ENCODE data around the gene GINS2. TPM values are rescaled to one million over a fixed set of nuclear protein-coding genes. Genes with fewer than 3 reads are reported as not detected.

The GINS2 gene
- polyA plus RNA-seq, 4 donors = 19.0 to 22.7 (median 20.8) TPM

DNA sequence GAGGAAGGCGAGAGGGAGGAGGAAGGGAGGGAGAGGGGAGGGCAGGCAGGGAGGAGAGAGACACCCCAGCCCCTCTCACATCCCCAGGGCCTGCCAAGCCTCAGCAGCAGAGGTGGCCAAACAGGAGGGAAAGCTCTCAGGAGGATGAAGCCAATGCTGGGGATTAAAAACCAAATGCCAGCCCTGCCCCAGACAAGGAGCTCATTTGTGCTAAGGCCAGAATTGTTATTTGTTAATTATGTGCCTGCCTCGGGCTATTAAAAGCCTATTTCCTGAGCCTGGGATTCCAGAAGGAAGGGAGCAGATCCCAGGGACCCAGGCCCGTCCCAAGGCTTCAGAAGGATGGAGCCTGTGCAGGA is 27.9 kb upstream of the GINS2 start:
- no peak for DNase-seq (ENCODE audit: low read depth in 4 of 4, low spot score in 3 of 4)

DNA sequence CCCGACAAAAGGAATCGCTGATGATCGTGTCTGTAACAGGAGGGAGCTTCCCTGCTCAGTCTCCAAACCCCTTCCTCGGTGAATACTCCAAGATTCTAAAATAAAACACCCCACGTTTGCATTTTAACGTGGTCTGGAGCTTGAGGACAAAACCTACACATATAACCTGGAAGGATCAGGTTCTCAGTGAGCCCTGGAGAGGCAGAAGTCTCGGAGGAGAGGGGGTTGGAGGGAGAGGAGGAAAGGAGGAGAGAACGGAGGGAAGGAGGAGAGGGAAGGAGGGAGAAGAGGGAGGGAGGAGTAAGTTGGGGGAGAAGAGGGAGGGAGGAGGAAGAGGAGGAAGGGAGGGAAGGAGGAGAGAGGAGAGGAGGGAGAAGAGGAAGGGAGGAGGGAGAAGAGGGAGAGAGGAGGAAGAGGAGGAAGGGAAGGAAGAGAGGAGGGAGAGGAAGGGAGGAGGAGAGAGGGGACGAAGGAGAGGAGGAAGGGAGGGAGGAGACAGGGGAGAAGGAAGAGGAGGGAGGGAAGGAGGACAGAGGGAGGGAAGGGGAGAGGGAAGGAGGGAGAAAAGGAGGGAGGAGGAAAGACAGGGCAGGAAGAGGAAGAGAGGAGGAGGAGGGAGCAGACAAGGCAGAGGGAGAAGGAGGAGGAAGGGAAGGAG is 27.4 kb upstream of the GINS2 start:
- no peak for DNase-seq (ENCODE audit: low read depth in 4 of 4, low spot score in 3 of 4)

DNA sequence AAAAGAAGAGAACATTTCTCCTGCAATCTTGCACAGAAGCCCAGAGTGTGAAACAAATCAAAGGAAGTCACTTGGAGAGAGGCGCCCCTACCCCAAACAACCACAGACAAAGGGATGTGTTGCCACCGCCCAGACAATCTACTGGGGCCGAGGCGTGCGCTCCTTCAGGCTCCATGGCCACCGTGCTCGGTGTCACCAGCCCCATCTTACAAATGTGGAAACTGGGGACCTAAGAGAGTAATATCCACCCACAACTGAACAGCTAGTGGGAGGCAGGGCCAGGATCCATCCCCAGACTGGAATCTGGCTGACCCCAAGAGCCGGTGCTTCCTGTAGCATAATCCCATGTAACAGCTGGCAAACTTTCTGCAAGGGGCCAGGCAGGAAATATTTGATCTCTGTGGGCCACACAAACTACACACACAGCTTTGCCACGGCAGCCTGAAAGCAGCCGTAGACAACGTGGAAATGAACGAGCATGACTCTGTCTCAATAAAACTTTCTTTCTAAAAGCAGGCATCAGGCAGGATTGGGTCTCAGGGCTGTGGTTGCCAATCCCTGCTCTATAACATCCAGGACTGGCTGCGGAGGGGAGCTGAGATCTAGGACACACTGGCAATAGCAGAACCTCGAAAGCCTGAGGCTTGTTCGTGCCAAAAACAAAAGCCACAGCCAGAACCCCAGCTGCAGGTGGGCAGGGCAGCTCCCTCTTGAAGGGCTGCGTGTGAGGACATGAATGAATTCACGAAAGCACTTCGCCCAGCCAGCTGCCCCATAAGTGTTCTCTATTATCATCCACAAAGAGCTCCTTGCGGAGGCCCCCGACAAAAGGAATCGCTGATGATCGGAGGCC is 26.6 kb upstream of the GINS2 start:
- no peak for DNase-seq (ENCODE audit: low read depth in 4 of 4, low spot score in 3 of 4)

- no peak for DNase-seq (ENCODE audit: low read depth in 4 of 4, low spot score in 3 of 4)
Observed at GRCh38 chr16:85712801-85713200, 24.0 kb upstream of the GINS2 start.

DNA sequence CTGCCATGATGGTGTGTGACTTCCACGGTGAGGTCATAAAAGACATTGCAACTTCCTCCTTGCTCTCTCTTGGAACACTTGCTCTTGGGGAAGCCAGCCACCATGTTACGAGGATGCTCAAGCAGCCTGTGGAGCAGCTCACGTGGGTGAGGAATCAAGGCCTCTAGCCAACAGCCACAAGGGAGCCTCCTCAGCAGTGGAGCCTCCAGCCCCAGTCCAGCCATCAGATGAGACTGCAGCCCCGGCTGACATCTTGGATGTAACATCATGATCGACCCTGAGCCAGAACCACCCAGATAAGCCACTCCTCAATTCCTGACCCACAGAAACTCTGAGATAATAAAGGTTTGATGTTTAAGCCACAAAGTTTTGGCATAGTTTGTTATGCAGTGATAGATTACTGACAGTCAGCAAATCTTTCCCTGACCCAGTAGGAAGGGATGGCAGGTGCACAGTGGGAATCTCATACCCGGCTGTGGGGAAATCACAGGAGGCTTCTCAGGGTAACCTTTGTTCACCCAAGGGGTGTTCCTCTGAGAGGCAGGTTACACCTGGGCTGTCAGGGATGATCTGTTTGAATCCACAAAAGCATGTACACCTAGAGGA is 23.3 kb upstream of the GINS2 start:
- DNase-seq (ENCODE audit: low read depth in 4 of 4, low spot score in 3 of 4) = no peak

DNA sequence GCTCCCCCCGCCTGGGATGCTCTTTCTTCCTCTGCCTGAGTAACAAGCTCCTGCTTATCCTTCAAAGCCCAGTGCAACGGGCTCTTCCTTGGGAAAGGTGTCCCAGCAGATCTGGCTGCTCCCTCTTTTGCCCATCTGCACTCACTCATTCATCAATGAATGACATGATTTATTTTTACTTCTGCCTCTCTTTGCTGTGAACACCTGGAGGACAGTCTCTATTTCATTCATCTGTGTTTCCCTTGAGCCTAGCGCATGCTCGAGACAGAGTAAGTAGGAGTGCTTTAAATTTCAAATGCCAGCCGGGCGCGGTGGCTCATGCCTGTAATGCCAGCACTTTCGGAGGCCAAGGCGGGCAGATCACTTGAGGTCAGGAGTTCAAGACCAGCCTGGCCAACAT is 22.0 kb upstream of the GINS2 start:
- DNase-seq (ENCODE audit: low read depth in 4 of 4, low spot score in 3 of 4) = no peak

- no peak for DNase-seq (ENCODE audit: low read depth in 4 of 4, low spot score in 3 of 4)
Observed at GRCh38 chr16:85709766-85710585, 21.2 kb upstream of the GINS2 start.

DNA sequence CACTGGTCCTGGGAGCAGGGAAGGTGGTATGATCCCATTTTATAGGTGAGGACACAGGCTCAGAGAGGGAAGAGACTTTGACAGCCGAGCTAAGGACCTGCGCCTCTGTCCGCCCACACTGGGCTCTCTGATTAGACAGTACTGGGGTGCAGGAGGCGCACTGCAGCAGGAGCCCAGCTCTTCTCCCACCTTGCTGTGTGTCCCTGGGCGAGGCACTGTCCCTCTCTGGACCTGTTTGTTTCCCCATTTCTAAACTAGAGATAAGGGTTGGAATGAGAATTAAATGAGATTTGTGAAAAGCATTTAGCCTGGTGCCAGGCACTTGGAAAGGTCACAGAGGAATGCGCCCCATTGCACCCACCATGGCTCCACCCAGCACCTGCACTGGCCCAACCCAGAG is 19.6 kb upstream of the GINS2 start:
- no peak for DNase-seq (ENCODE audit: low read depth in 4 of 4, low spot score in 3 of 4)

DNA sequence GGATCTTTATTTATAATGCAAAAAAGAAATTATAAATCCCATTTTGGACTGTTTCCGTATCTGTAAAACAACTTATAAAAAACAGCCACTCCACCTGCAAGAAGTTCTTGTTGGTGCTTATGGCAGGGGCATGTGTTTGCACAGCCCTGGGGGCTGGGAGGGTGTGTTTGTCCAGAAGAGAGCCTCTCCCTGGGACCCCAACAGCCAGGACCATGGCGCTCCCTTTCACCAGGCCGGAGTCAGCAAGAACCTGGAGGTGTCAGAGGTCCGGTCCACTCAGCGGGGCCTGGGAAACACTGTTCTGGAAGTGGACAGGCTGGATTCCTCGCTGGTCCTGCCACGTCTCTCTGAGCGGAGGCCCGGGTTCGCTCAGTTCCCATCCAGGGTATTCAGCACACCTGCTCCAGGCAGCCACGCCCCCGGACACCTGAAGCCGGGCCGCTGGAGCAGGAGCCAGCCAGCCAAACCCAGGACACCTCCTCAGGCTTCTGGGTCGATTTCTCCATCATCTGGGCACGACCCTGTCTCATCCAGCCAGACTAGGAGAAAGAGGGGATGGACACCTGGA is 18.9 kb upstream of the GINS2 start:
- no peak for DNase-seq (ENCODE audit: low read depth in 4 of 4, low spot score in 3 of 4)

DNA sequence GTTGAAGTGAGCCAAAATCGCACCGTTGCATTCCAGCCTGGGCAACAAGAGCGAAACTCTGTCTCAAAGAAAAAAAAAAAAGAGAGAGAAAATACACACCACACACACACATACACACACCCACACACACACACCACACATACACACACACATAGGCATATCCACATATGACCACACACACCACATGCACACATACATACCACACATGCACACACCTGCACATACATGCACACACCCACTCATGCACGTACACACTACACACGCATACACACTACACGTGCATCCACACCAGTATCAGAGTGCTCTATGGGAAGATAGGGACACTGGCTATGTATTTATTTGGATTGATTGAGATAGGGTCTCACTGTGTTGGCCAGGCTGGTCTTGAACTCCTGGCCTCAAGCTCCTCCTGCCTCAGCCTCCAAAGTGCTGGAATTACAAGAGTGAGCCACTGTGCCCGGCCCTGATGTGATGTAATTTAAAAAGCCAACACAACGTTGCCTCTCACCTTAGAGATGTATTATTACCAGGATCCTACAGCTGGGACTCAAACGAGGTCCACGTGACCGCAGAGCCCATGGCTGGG is 17.8 kb upstream of the GINS2 start:
- no peak for DNase-seq (ENCODE audit: low read depth in 4 of 4, low spot score in 3 of 4)

DNA sequence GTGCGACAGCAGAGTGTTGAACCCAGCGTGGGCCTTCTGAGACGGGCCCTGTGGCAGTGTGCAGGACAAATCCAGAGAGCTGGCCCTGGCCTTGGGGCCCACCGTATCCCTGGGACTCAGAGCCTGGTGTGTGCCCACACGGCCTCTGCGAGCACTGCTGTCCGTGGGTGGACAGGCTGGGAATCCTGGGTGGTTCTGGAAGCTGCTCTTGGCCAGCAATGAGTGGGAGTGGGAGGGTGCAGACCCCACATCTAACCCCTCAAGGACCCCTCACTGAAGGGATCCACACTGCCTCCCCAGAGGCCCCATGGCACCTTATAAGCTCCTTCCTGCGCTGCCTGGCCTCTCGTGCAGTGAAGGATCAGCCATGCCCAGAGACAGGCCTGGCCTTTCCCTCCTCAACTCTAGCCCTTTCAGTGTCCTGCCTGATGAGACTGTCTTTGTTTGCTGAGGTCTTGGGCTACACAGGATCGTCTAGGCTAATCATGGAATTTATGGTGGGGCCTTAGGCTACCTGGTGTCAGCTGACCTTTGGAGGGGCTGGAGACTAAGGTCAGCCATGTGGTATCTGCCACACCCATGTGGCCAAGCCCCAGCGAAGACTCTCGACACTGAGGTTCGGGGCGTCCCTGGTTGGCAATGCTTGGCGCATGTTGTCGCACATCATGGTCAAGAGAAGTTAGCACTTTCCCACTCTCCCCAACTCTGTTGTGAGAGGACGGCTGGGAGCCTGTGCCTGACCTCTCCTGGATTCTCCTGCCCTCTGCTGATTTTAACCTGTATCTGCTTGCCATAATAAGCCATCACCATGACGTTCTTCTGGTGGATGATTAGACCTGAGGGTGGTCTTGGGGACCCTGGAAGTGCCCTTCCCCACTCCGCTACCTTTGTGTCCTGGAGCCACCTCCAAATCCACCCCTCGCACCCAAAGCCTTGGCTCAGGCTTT is 16.4 kb upstream of the GINS2 start:
- no peak for DNase-seq (ENCODE audit: low read depth in 4 of 4, low spot score in 3 of 4)

DNA sequence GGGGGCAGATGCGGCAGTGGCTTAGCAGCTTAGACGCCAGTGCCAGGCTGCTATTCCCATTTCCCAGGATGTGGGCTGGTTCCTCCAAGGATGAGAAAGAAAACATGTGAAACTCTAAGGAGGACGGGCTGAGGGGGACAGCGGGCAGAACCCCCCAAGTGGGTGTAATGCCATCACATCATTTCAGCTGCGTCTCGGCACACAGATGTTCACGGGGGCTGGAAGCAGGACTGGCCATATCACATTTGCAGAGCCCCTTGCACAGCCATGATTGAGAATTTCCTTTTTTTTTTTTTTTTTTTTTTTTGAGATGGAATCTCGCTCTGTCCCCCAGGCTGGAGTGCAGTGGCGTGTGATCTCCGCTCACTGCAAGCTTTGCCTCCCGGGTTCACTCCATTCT is 15.3 kb upstream of the GINS2 start:
- no peak for DNase-seq (ENCODE audit: low read depth in 4 of 4, low spot score in 3 of 4)

DNA sequence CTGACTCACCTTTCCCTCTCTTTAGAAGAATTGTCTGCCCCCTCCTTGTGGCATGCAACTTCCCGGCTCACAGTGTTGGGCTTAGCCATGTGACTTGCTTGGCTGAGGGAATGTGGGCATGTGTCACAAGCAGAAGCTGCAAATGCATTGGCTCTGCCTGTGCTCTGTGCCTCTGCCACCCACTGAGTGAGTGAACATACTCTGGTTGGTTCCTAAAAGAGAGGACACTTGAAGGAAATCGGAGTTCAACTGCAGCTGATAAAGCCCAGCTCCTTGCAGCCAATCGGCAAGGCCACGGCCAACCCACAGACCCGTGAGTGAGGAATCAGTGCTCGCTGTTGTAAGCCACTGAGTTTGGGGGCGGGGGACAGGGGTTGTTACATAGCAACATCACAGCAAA is 10.9 kb upstream of the GINS2 start:
- no peak for DNase-seq (ENCODE audit: low read depth in 4 of 4, low spot score in 3 of 4)

DNA sequence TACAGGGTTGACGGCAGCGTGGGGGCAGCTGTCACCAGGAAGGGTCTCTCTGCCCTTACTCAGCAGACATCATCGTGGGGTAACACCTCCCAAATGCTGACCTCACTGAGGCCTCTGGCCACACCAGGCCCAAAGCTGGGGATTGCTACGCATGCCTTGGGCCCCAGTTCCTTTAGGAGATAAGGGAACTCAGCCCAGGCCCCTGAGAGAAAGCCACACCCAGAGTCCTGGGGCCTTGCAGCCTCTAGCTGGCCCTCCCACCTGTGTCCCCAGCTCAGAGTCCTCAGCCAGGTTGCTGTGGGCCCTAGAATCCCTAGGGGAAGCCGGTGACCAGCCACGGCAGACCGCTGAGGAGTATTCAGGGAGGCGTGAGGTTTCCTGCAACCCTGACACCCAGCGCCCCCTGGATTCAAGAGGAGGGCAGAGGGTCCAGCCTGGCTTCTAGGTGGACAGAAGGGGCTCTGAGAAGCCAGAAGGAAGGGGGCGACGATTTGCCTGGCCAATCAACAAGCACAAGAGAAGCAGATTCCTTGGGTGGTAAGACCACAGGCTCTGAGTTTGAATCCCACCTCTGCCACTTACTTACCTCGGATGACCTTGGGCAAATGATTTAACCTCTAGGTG is 10.3 kb upstream of the GINS2 start:
- no peak for DNase-seq (ENCODE audit: low read depth in 4 of 4, low spot score in 3 of 4)

DNA sequence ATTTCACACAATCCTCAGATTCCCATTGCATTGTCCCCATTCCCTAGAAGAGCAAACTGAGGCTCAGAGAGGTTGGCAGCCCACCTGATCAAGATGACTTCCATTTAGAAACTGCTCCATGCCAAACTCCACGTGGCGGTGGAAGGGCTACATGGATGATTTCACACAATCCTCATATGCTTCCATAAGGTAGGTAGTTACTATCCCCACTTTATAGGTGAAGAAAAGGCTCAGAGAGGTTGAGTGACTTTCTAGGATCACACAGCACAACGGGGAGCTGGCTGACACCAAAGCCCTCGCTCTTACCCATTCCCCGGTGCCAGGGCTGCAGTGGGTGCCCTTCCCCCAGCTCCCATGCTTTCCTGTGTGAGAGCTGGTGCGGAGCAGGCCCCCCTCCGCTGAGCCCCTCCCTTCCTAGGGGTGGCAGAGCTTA is 9.7 kb upstream of the GINS2 start:
- DNase-seq (ENCODE audit: low read depth in 4 of 4, low spot score in 3 of 4) = no peak

DNA sequence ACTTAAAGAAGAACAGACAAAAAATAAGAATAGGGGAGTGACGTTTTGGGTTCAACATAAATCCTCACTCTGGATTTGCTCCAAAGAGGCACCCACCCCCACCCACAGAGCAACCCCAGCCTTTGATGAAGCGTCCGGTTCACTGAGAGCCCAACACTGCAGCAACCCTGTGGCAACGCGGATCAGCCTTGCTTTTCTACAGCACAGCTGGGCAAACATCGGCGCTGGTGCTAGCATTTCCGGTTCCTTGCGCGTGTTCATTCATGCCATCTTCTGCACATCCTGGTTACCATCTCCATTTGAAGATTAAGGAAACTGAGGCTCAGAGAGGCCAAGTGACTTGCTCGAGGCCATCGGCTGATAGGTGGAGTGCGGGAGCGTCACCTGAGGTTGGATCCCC is 8.7 kb upstream of the GINS2 start:
- no peak for DNase-seq (ENCODE audit: low read depth in 4 of 4, low spot score in 3 of 4)

- no peak for DNase-seq (ENCODE audit: low read depth in 4 of 4, low spot score in 3 of 4)
Observed at GRCh38 chr16:85696781-85697180, 8.0 kb upstream of the GINS2 start.

- no peak for DNase-seq (ENCODE audit: low read depth in 4 of 4, low spot score in 3 of 4)
Observed at GRCh38 chr16:85695196-85696128, 6.7 kb upstream of the GINS2 start.
